ENCODE measurements around the gene SLC9A1. TPM values are rescaled to one million over a fixed set of nuclear protein-coding genes. Genes with fewer than 3 reads are reported as not detected.

Gene SLC9A1
- total RNA-seq, 1 experiment from 2014 or later, result 21.7 TPM

GRCh38 chr1:27098431-27099134 lies 56.3 kb downstream of the SLC9A1 start:
- ATAC-seq (no peak), DNase-seq (ENCODE audit: low read depth, low spot score) (no peak)
- Histone ChIP-seq H3K4me2 (ENCODE audit: low read length) (peak overlapping the region; percentile 73), H3K4me1 (ENCODE audit: control insufficient read depth in 1 of 2, insufficient read depth in 2 of 2, low read length in 2 of 2) (peaks cover 9 to 29% of the 10 kb centered on the region in 2 experiments), H3K9me3 (ENCODE audit: control insufficient read depth in 1 of 2, insufficient read depth in 1 of 2, low read depth in 1 of 2, low read length in 2 of 2) (no peaks in the 10 kb centered on the region), H4K20me1 (ENCODE audit: insufficient read depth) (no peaks in the 10 kb centered on the region), H3K9me2 (ENCODE audit: insufficient read depth) (no peaks in the 10 kb centered on the region), H3K4me3 (replicated peaks in 1 of 2; ENCODE audit: low read depth in 1 of 2, low read length in 2 of 2) (no peak overlapping the region), H3K36me3 (ENCODE audit: control insufficient read depth in 1 of 2, insufficient read depth in 2 of 2, low read length in 2 of 2) (no peaks in the 10 kb centered on the region), H3K27me3 (ENCODE audit: insufficient read depth, low read length) (no peaks in the 10 kb centered on the region), H2AFZ (ENCODE audit: low read depth, low read length, poor library complexity, severe bottlenecking) (no peak overlapping the region), H3K79me2 (ENCODE audit: insufficient read depth, low read length) (no peaks in the 10 kb centered on the region), H3K27ac (ENCODE audit: low read depth, low read length) (no peak overlapping the region; the same call in 1 of the 2 replicates), H3K9ac (ENCODE audit: low read length) (no peak overlapping the region)
- CTCF ChIA-PET, result interaction anchor here (1.6 to 11.1 kb wide), 2 partner anchors 53 to 102 kb away, joined by 4 to 219 read pairs; no protein-coding TSS in a partner anchor
- POLR2A ChIA-PET, result no interaction called here
- TF ChIP-seq SRF (IDR thresholded peaks at IDR 0.05; ENCODE audit: low read depth) (no peak), EGR1 (IDR thresholded peaks at IDR 0.05; ENCODE audit: low read depth) (no peak), YY1 (IDR thresholded peaks at IDR 0.05; ENCODE audit: extremely low read depth, insufficient replicate concordance, low read depth, low read length) (no peak), RAD21 (IDR thresholded peaks at IDR 0.05; ENCODE audit: low read depth) (no peak), ZNF274 (IDR thresholded peaks at IDR 0.05; ENCODE audit: low read depth, low read length) (no peak), MAX (IDR thresholded peaks at IDR 0.05) (no peak), JUND (IDR thresholded peaks at IDR 0.05) (no peak), TCF7L2 (IDR thresholded peaks at IDR 0.05; ENCODE audit: borderline replicate concordance, extremely low read depth, insufficient read depth, insufficient read length) (no peak), SP1 (IDR thresholded peaks at IDR 0.05; ENCODE audit: low read depth) (no peak), POLR2A (IDR thresholded peaks at IDR 0.05; ENCODE audit: borderline replicate concordance, extremely low read depth, insufficient read depth, insufficient read length) (no peak), POLR2AphosphoS5 (IDR thresholded peaks at IDR 0.05; ENCODE audit: low read depth, low read length) (no peak), ZFX (IDR thresholded peaks at IDR 0.05) (no peak), SIN3A (IDR thresholded peaks at IDR 0.05; ENCODE audit: low read depth) (no peak), REST (IDR thresholded peaks at IDR 0.05; ENCODE audit: low read depth) (no peak), ELF1 (IDR thresholded peaks at IDR 0.05; ENCODE audit: borderline replicate concordance, low read depth) (no peak), ZBTB33 (IDR thresholded peaks at IDR 0.05; ENCODE audit: extremely low read depth, insufficient replicate concordance, low read length) (no peak)
- RAD21 ChIA-PET (ENCODE audit: low non-redundant PET in 1 of 2, low total read pairs in 2 of 2, uncharacterized antibody in 2 of 2, unreplicated experiment in 2 of 2), result interaction anchor here (1.6 to 3.2 kb wide), 3 partner anchors 52 to 55 kb away, joined by 7 to 18 read pairs (median 16); no protein-coding TSS in a partner anchor
- intact Hi-C loops (cut with micrococcal nuclease), result no loop called here
- BruUV-seq (replicated peaks), result no TSS peak
